ENCODE measurements around the gene BTBD8. TPM values are rescaled to one million over a fixed set of nuclear protein-coding genes. Genes with fewer than 3 reads are reported as not detected.

The BTBD8 gene
- total and polyA plus RNA-seq, 9 of the 15 experiments (the other 6 are each of a cell fraction or from before 2014, with no cell fraction given): 0.46 to 2.3 (median 1.2) TPM

GRCh38 chr1:92087542-92087941, 7.4 kb downstream of the BTBD8 start:
- Histone ChIP-seq H3K27me3 (ENCODE audit: control insufficient read depth in 2 of 2, insufficient read depth in 2 of 2, low read length in 2 of 2) (no peaks in the 10 kb centered on the region), H3K79me2 (ENCODE audit: control insufficient read depth, insufficient read depth, low read length) (no peaks in the 10 kb centered on the region), H3K9me1 (ENCODE audit: control insufficient read depth, insufficient read depth, low read length) (no peaks in the 10 kb centered on the region), H2AFZ (ENCODE audit: low read depth, low read length) (no peak overlapping the region), H3K4me2 (ENCODE audit: insufficient read depth, low read length) (no peak overlapping the region), H3K36me3 (ENCODE audit: control insufficient read depth, insufficient read depth, low read length) (no peaks in the 10 kb centered on the region), H3K9ac (ENCODE audit: insufficient read depth in 1 of 2, low read depth in 2 of 2, low read length in 2 of 2) (no peak overlapping the region), H4K20me1 (replicated peaks; ENCODE audit: control insufficient read depth, insufficient read depth, low read length) (no peaks in the 10 kb centered on the region), H3K4me3 (no peak overlapping the region), H3K9me3 (replicated peaks; ENCODE audit: control insufficient read depth, insufficient read depth, low read depth, low read length) (peaks cover 6% of the 10 kb centered on the region; the same call in 1 of the 2 replicates), H3K27ac (ENCODE audit: extremely low read depth, low read depth, low read length) (no peak overlapping the region), H3K4me1 (replicated peaks in 1 of 2; ENCODE audit: control insufficient read depth in 2 of 2, insufficient read depth in 2 of 2, low read length in 2 of 2) (no peaks in the 10 kb centered on the region)
- intact Hi-C loops (cut with micrococcal nuclease): no loop called here
- BruUV-seq (replicated peaks): no TSS peak
- ChIA-PET POLR2A (no interaction called here), CTCF (ENCODE audit: low intra/inter-chr PET ratio) (no interaction called here)
- ATAC-seq (no peak), DNase-seq (ENCODE audit: extremely low read depth in 1 of 4, low spot score in 3 of 4) (no peak), FAIRE-seq (no peak)
- in situ Hi-C loops (cut with MboI): no loop called here
- TF ChIP-seq, protein P1, sequence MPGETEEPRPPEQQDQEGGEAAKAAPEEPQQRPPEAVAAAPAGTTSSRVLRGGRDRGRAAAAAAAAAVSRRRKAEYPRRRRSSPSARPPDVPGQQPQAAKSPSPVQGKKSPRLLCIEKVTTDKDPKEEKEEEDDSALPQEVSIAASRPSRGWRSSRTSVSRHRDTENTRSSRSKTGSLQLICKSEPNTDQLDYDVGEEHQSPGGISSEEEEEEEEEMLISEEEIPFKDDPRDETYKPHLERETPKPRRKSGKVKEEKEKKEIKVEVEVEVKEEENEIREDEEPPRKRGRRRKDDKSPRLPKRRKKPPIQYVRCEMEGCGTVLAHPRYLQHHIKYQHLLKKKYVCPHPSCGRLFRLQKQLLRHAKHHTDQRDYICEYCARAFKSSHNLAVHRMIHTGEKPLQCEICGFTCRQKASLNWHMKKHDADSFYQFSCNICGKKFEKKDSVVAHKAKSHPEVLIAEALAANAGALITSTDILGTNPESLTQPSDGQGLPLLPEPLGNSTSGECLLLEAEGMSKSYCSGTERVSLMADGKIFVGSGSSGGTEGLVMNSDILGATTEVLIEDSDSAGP (CRISPR knock-in tag; IDR thresholded peaks at IDR 0.05): no peak
- TF ChIP-seq CEBPG (CRISPR knock-in tag; IDR thresholded peaks at IDR 0.05) (no peak), CEBPG (tag; conservative IDR thresholded peaks at IDR 0.05 in 1 of 2, IDR thresholded peaks at IDR 0.05 in 1 of 2) (0 out of 4 replicates have a peak, but pooled peaks of 1 of the 2 experiments have one; percentile 15), SLC30A9 (CRISPR knock-in tag; IDR thresholded peaks at IDR 0.05) (no peak), NFIC (IDR thresholded peaks at IDR 0.05) (peak; percentile 23; the same call in 1 of the 2 replicates), SMC3 (conservative IDR thresholded peaks at IDR 0.05; ENCODE audit: insufficient read depth, low read depth, low read length) (no peak), BHLHE40 (IDR thresholded peaks at IDR 0.05; ENCODE audit: low read length) (no peak)
- TF ChIP-seq, protein P2, sequence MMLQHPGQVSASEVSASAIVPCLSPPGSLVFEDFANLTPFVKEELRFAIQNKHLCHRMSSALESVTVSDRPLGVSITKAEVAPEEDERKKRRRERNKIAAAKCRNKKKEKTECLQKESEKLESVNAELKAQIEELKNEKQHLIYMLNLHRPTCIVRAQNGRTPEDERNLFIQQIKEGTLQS (IDR thresholded peaks at IDR 0.05): 0 out of 2 replicates have a peak, but pooled peaks have one; percentile 7
- TF ChIP-seq, protein P2 (CRISPR knock-in tag; conservative IDR thresholded peaks at IDR 0.05): no peak
- 13% methylated on average over 1 of the region's 1 CpG for WGBS (ENCODE audit: insufficient coverage, low coverage, missing lambda C conversion rate)

All from K562 (cell line).